Mesendoderm (in vitro differentiated cells): ENCODE results near the gene CROCC. TPM values are rescaled to one million over a fixed set of nuclear protein-coding genes. Genes with fewer than 3 reads are reported as not detected.

ENCODE experiments used
- DNase-seq: peaks from one replicate; pipeline ENCODE4 v3.0.0; 2013
- H2AK5ac ChIP-seq: 2 replicates; pipeline ENCODE4 v1.6.1; 2013; ENCODE audit warnings: low read length, inconsistent platforms
- H2BK120ac ChIP-seq: 2 replicates; pipeline ENCODE4 v1.6.1; 2013; ENCODE audit warnings: low read depth, mild to moderate bottlenecking, low read length, moderate library complexity, mixed read lengths
- H2BK15ac ChIP-seq: replicated peaks from 2 replicates; pipeline ENCODE4 v1.6.1; 2013; ENCODE audit warnings: low read depth, mild to moderate bottlenecking, moderate library complexity
- H2BK5ac ChIP-seq: 2 replicates; pipeline ENCODE4 v1.6.1; 2013; ENCODE audit warnings: low read length, inconsistent platforms
- H3K18ac ChIP-seq: 2 replicates; pipeline ENCODE4 v1.6.1; 2013; ENCODE audit warnings: mild to moderate bottlenecking, low read length, mixed read lengths
- H3K23ac ChIP-seq: one replicate; pipeline ENCODE4 v1.6.1; 2013; ENCODE audit warnings: low read length
- H3K27ac ChIP-seq: 2 replicates; pipeline ENCODE4 v1.5.1; 2013; ENCODE audit warnings: low read depth, mild to moderate bottlenecking, inconsistent platforms, low read length, moderate library complexity
- H3K27me3 ChIP-seq: 2 replicates; pipeline ENCODE4 v1.6.1; 2013; ENCODE audit warnings: low read length, control low read depth, mild to moderate bottlenecking, inconsistent platforms; ENCODE audit not compliant: insufficient read depth, poor library complexity
- H3K36me3 ChIP-seq: 2 replicates; pipeline ENCODE4 v1.6.1; 2013; ENCODE audit warnings: low read length, inconsistent platforms; ENCODE audit not compliant: control insufficient read depth, insufficient read depth
- H3K4ac ChIP-seq: one replicate; pipeline ENCODE4 v1.6.1; 2013; ENCODE audit warnings: low read depth, mild to moderate bottlenecking, low read length, moderate library complexity
- H3K4me1 ChIP-seq: 2 replicates; pipeline ENCODE4 v1.6.1; 2013; ENCODE audit warnings: low read depth, low read length, inconsistent platforms; ENCODE audit not compliant: control insufficient read depth
- H3K4me2 ChIP-seq: 2 replicates; pipeline ENCODE4 v1.6.1; 2013; ENCODE audit warnings: low read length
- H3K4me3 ChIP-seq: 2 replicates; pipeline ENCODE4 v1.5.1; 2013; ENCODE audit warnings: mild to moderate bottlenecking, low read length
- H3K56ac ChIP-seq: one replicate; pipeline ENCODE4 v1.6.1; 2013; ENCODE audit warnings: low read length
- H3K79me1 ChIP-seq: 2 replicates; pipeline ENCODE4 v1.6.1; 2013; ENCODE audit warnings: low read length, inconsistent platforms
- H3K79me2 ChIP-seq: 2 replicates; pipeline ENCODE4 v1.6.1; 2013; ENCODE audit warnings: mild to moderate bottlenecking, low read length; ENCODE audit not compliant: control insufficient read depth, insufficient read depth
- H3K9ac ChIP-seq: 2 replicates; pipeline ENCODE4 v1.6.1; 2013; ENCODE audit warnings: low read length, inconsistent platforms
- H4K5ac ChIP-seq: one replicate; pipeline ENCODE4 v1.6.1; 2013; ENCODE audit warnings: low read length
- H4K8ac ChIP-seq: one replicate; pipeline ENCODE4 v1.6.1; 2013; ENCODE audit warnings: low read depth, mild to moderate bottlenecking, control low read depth, low read length, moderate library complexity
- WGBS: extraction: QIAGEN DNeasy Blood & Tissue Kit; methylation state at CpG from one replicate; pipeline ENCODE4 v1.1.7; 2013; ENCODE audit warnings: low lambda C conversion rate, missing lambda C conversion rate; ENCODE audit not compliant: insufficient coverage; ENCODE audit errors: extremely low coverage; 5-methylcytosine and 5-hydroxymethylcytosine counted together
- small RNA-seq: library from polyadenylated mRNA; stranded (forward); fragments of <200 nt; extraction: miRNeasy Mini kit (QIAGEN cat#:217004); gene quantifications from one replicate; pipeline ENCODE3, GENCODE V24; 2013; ENCODE audit not compliant: insufficient read depth

The CROCC gene

GRCh38 chr1:17017435-17017834 lies 95.7 kb downstream of the CROCC start:
- H3K36me3 ChIP-seq, result peaks cover 8% of the 10 kb centered on the region
- H3K4me3 ChIP-seq, result no peak overlapping the region
- no CpG with 5 or more reads among the region's 7 CpGs for WGBS
- no peak overlapping the region for H2BK5ac ChIP-seq
- no peak overlapping the region for H2BK120ac ChIP-seq
- H3K27ac ChIP-seq, result no peak overlapping the region
- no peak overlapping the region for H3K23ac ChIP-seq
- H3K27me3 ChIP-seq, result no peaks in the 10 kb centered on the region
- no peak overlapping the region for H3K9ac ChIP-seq
- H3K4ac ChIP-seq, result no peak overlapping the region
- no peak overlapping the region for H3K4me2 ChIP-seq
- no peak for DNase-seq
- H3K56ac ChIP-seq, result no peak overlapping the region
- H3K79me1 ChIP-seq, result no peaks in the 10 kb centered on the region
- no peak overlapping the region for H4K8ac ChIP-seq
- no peak overlapping the region for H2AK5ac ChIP-seq
- no peak overlapping the region for H3K18ac ChIP-seq
- no peaks in the 10 kb centered on the region for H3K79me2 ChIP-seq
- H2BK15ac ChIP-seq, result no peak overlapping the region
- H3K4me1 ChIP-seq, result peaks cover 5% of the 10 kb centered on the region
- no peak overlapping the region for H4K5ac ChIP-seq

GRCh38 chr1:17018849-17019248 lies 97.1 kb downstream of the CROCC start:
- Histone ChIP-seq H3K4me2 (no peak overlapping the region), H3K4ac (no peak overlapping the region), H3K36me3 (peaks cover 17% of the 10 kb centered on the region), H4K8ac (no peak overlapping the region), H4K5ac (no peak overlapping the region), H3K4me3 (no peak overlapping the region), H2BK5ac (no peak overlapping the region), H3K4me1 (no peaks in the 10 kb centered on the region), H2BK120ac (no peak overlapping the region), H3K79me1 (no peaks in the 10 kb centered on the region), H3K18ac (no peak overlapping the region), H3K23ac (no peak overlapping the region), H3K27ac (no peak overlapping the region), H3K9ac (no peak overlapping the region), H2BK15ac (no peak overlapping the region), H3K27me3 (no peaks in the 10 kb centered on the region), H3K79me2 (no peaks in the 10 kb centered on the region), H3K56ac (no peak overlapping the region), H2AK5ac (no peak overlapping the region)
- no peak for DNase-seq
- no CpG with 5 or more reads among the region's 1 CpG for WGBS

DNA sequence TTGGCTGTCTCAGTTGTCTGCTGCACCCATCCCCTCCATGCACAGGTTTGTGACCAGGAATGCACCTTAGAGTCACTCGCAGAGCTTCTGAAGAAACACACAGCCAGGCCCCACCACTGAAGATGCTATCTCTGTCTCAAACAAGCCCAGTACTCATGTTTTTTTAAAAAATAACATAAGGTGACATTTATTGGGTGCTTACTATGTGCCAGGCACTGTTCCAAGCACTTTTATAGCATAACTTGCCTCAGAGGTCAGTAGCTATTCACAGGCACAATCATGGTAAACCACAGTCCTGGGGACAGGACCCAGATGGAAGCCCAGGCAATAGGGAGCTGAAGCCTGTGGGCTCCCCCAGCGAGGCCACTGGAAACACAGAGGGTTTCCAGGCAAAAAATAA lies 98.8 kb downstream of the CROCC start:
- Histone ChIP-seq H3K4me1 (no peaks in the 10 kb centered on the region), H3K56ac (no peak overlapping the region), H2BK15ac (no peak overlapping the region), H4K8ac (no peak overlapping the region), H3K27me3 (no peaks in the 10 kb centered on the region), H3K4ac (no peak overlapping the region), H3K4me3 (no peak overlapping the region), H2BK5ac (no peak overlapping the region), H2BK120ac (no peak overlapping the region), H3K79me1 (no peaks in the 10 kb centered on the region), H3K4me2 (no peak overlapping the region), H4K5ac (no peak overlapping the region), H3K36me3 (peaks cover 18% of the 10 kb centered on the region), H3K9ac (no peak overlapping the region), H2AK5ac (no peak overlapping the region), H3K79me2 (no peaks in the 10 kb centered on the region), H3K23ac (no peak overlapping the region), H3K18ac (no peak overlapping the region), H3K27ac (no peak overlapping the region)
- DNase-seq, result no peak
- WGBS, result no CpG with 5 or more reads among the region's 2 CpGs

DNA sequence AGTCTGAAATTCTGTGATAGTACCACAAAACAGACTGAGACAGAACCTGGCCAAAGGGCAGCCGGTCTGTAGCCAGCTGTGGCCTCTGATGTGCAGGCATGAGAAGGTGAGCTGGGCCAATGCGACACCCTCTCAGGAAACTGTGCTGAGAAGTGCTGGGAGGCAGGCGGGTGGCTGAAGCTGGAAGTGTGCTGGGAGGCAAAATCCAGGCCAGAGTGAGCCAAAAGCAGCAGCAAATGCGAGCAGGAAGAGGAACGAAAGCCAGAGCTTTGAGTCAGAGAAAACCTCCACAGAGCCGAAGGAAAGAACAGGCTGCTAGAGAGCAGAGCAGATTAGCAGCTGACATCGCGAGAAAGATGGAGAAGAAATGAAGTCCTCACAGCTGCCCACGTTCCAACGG lies 100.2 kb downstream of the CROCC start:
- Histone ChIP-seq H2BK5ac (no peak overlapping the region), H3K36me3 (peaks cover 21% of the 10 kb centered on the region), H3K27ac (no peak overlapping the region), H2BK120ac (no peak overlapping the region), H3K56ac (no peak overlapping the region), H3K79me1 (no peaks in the 10 kb centered on the region), H4K5ac (no peak overlapping the region), H3K4me1 (no peaks in the 10 kb centered on the region), H3K18ac (no peak overlapping the region), H3K4me3 (no peak overlapping the region), H3K4ac (no peak overlapping the region), H4K8ac (no peak overlapping the region), H2BK15ac (no peak overlapping the region), H3K4me2 (no peak overlapping the region), H2AK5ac (no peak overlapping the region), H3K79me2 (no peaks in the 10 kb centered on the region), H3K9ac (no peak overlapping the region), H3K27me3 (no peaks in the 10 kb centered on the region), H3K23ac (no peak overlapping the region)
- WGBS, result no CpG with 5 or more reads among the region's 10 CpGs
- no peak for DNase-seq

Small RNA genes lying within 50 kb of the gene (small RNA-seq; reads per million reads assigned to genes)
- gene RNU1-2, result not detected
- not detected for gene RNU1-5P
